ENCODE data around the gene ZNF564.
A peak's percentile ranks its signal among the peaks of the same experiment; 100 is the strongest.

DNA sequence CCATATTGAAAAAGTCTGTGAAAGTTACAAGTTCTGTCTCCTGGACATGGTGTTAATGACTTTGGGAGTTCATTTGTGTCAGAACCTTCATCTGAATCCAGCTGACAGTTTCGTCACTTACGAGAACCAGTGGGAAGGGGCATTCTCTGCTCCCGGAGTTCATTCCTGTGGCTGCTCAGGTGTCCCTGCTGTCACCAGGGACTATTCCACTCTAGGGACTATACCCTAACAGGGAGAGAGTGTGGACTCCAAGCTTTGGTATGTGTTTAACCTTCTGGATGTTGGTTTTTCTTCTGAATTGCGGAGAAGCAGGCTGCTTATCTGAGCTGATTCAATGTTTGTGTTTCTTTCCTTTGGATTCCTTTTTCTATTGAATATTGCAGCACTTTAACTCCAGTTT lies 54.2 kb downstream of the ZNF564 start:
- no peak for TF ChIP-seq PHF21A (CRISPR knock-in tag; IDR thresholded peaks at IDR 0.05)
- no peak for TF ChIP-seq ZNF660 (CRISPR knock-in tag; IDR thresholded peaks at IDR 0.05; ENCODE audit: borderline replicate concordance, low read depth)
- TF ChIP-seq TGIF2 (CRISPR knock-in tag; IDR thresholded peaks at IDR 0.05), result 0 out of 2 replicates have a peak, but pooled peaks have one; percentile 22
- no peak for TF ChIP-seq USF2 (IDR thresholded peaks at IDR 0.05; ENCODE audit: low read depth, low read length)
- TF ChIP-seq USF2 (CRISPR knock-in tag; IDR thresholded peaks at IDR 0.05; ENCODE audit: borderline replicate concordance), result no peak
